Prostate gland (tissue), 2 donors: Measurements from ENCODE around the gene ZSWIM3. TPM values are rescaled to one million over a fixed set of nuclear protein-coding genes. Genes with fewer than 3 reads are reported as not detected.

Source experiments
- DNase-seq: peaks from one replicate; pipeline ENCODE4 v3.0.0-alpha.2; 2019; ENCODE audit warnings: low spot score
- H3K27ac ChIP-seq, 2 donors: fragments of 200-600 bp; sonication (generic); 2 replicates each; pipeline ENCODE4 v1.5.1; 2017 to 2019
- H3K27me3 ChIP-seq: fragments of 200-600 bp; sonication (generic); replicated peaks from 2 replicates; pipeline ENCODE4 v1.5.1; 2019; ENCODE audit not compliant: insufficient read depth
- H3K36me3 ChIP-seq, 2 donors: fragments of 200-600 bp; sonication (generic); 1 replicate in 1 of 2; 2 replicates in 1 of 2; pipeline versions ENCODE4 v1.5.1 to v1.8.1; 2017 to 2019
- H3K4me1 ChIP-seq: fragments of 200-600 bp; sonication (generic); replicated peaks from 2 replicates; pipeline ENCODE4 v1.5.1; 2019
- H3K4me3 ChIP-seq, 2 donors: fragments of 200-600 bp; sonication (generic); 2 replicates each; pipeline ENCODE4 v1.5.1; 2017 to 2019
- H3K9me3 ChIP-seq: fragments of 200-600 bp; sonication (generic); 2 replicates; pipeline ENCODE4 v1.5.1; 2017
- CTCF ChIP-seq, 4 experiments: fragments of 200-600 bp in 2 of 4; fragments of 450-650 bp in 2 of 4; sonication (generic) in 2 of 4; IDR thresholded peaks; 1 replicate in 3 of 4; 2 replicates in 1 of 4; pipeline ENCODE4 v1.5.1; 2016 to 2019; ENCODE audit warnings: antibody characterized with exemption in 4 of 4, mild to moderate bottlenecking in 2 of 4, moderate library complexity in 2 of 4
- POLR2A ChIP-seq: fragments of 450-650 bp; IDR thresholded peaks from one replicate; pipeline ENCODE4 v1.6.1; 2016; ENCODE audit warnings: antibody characterized with exemption, mild to moderate bottlenecking
- POLR2AphosphoS5 ChIP-seq: sonication (generic); formaldehyde crosslinking; IDR thresholded peaks from one replicate; pipeline ENCODE4 v1.6.1; 2017; ENCODE audit warnings: antibody characterized with exemption
- WGBS: methylation state at CpG from one replicate; pipeline ENCODE4 v1.1.5; 2018; 5-methylcytosine and 5-hydroxymethylcytosine counted together
- intact Hi-C: fragments of 100-400 bp; cut with DNase I; formaldehyde crosslinking; loops from one replicate; pipeline ENCODE4 v1.14.2; 2022
- total RNA-seq, 2 donors: library from RNA; depleted of rRNA; stranded (reverse); fragments of >200 nt; gene quantifications; one replicate each; pipeline ENCODE4 v1.1.0, GENCODE V29; 2016

The ZSWIM3 gene
- total RNA-seq, 2 donors from 2014 or later, result 4.3 to 11.9 TPM

- no peak for DNase-seq
- intact Hi-C loops, result no loop called here
- Histone ChIP-seq H3K27me3 (no peaks in the 10 kb centered on the region), H3K27ac (no peak overlapping the region), H3K4me1 (no peaks in the 10 kb centered on the region), H3K9me3 (no peaks in the 10 kb centered on the region), H3K36me3 (peaks cover 0 to 2% of the 10 kb centered on the region in 2 donors), H3K4me3 (no peak overlapping the region)
- no peak for TF ChIP-seq POLR2A
- no peak for TF ChIP-seq CTCF (IDR thresholded peaks at IDR 0.05)
- TF ChIP-seq POLR2AphosphoS5, result no peak
- WGBS, result 58% methylated on average over 4 of the region's 4 CpGs
Observed at GRCh38 chr20:45874576-45874975, 17.2 kb downstream of the ZSWIM3 start.

- intact Hi-C loops, result no loop called here
- DNase-seq, result no peak
- Histone ChIP-seq H3K4me3 (no peak overlapping the region), H3K27ac (no peak overlapping the region), H3K9me3 (no peaks in the 10 kb centered on the region), H3K36me3 (peaks cover 0 to 2% of the 10 kb centered on the region in 2 donors), H3K27me3 (no peaks in the 10 kb centered on the region), H3K4me1 (no peaks in the 10 kb centered on the region)
- TF ChIP-seq POLR2AphosphoS5 (no peak), POLR2A (no peak), CTCF (IDR thresholded peaks at IDR 0.05) (no peak)
- WGBS, result 86% methylated on average over 13 of the region's 13 CpGs
Observed at GRCh38 chr20:45878076-45878761, 20.8 kb downstream of the ZSWIM3 start.

- DNase-seq, result peak; percentile 100
- Histone ChIP-seq H3K4me3 (peak within 1 kb of the TSS; percentile 42 to 55), H3K27me3 (no peaks in the 10 kb centered on the region), H3K4me1 (no peaks in the 10 kb centered on the region), H3K27ac (peak within 1 kb of the TSS; percentile 74 to 77), H3K36me3 (peaks cover 2 to 8% of the 10 kb centered on the region in 2 donors), H3K9me3 (no peaks in the 10 kb centered on the region)
- WGBS, result 1% methylated on average over 23 of the region's 23 CpGs
- TF ChIP-seq POLR2AphosphoS5 (peak; percentile 98), CTCF (IDR thresholded peaks at IDR 0.05) (no peak), POLR2A (peak; percentile 67)
- intact Hi-C loops, result no loop called here
Observed at GRCh38 chr20:45880988-45881788, 23.8 kb downstream of the ZSWIM3 start, which contains the start of gene ZSWIM1. Gene ZSWIM1 (plus strand): TSS chr20:45881227. CDS start chr20:45882593, 1,366 bp downstream.

- intact Hi-C loops, result no loop called here
- H3K4me3 ChIP-seq, result no peak overlapping the region
- DNase-seq, result no peak
- H3K27ac ChIP-seq, result no peak overlapping the region
- TF ChIP-seq POLR2A (no peak), CTCF (IDR thresholded peaks at IDR 0.05) (no peak), POLR2AphosphoS5 (no peak)
- no peaks in the 10 kb centered on the region for H3K9me3 ChIP-seq
- WGBS, result 88% methylated on average over 4 of the region's 4 CpGs
- no peaks in the 10 kb centered on the region for H3K4me1 ChIP-seq
- H3K27me3 ChIP-seq, result no peaks in the 10 kb centered on the region
- H3K36me3 ChIP-seq, result peaks cover 0 to 8% of the 10 kb centered on the region in 2 donors
Observed at GRCh38 chr20:45882469-45883099, 25.2 kb downstream of the ZSWIM3 start.
